Endothelial cell (in vitro differentiated cells): ENCODE measurements around the gene CEBPA. TPM values are rescaled to one million over a fixed set of nuclear protein-coding genes. Genes with fewer than 3 reads are reported as not detected.

Experiments used
- DNase-seq: peaks from one replicate; pipeline ENCODE4 v3.0.0; 2021; ENCODE audit warnings: low spot score
- H3K27ac Mint-ChIP-seq: one replicate; pipeline ENCODE4 v1.8.0; 2021; ENCODE audit warnings: mixed read lengths, inconsistent platforms; ENCODE audit not compliant: unreplicated experiment
- H3K27me3 Mint-ChIP-seq: one replicate; pipeline ENCODE4 v1.8.0; 2021; ENCODE audit warnings: mild to moderate bottlenecking, moderate library complexity, mixed read lengths, inconsistent platforms; ENCODE audit not compliant: unreplicated experiment
- H3K36me3 Mint-ChIP-seq: one replicate; pipeline ENCODE4 v1.8.0; 2021; ENCODE audit warnings: mild to moderate bottlenecking, low read depth, mixed read lengths, inconsistent platforms; ENCODE audit not compliant: unreplicated experiment
- H3K4me1 Mint-ChIP-seq: one replicate; pipeline ENCODE4 v1.8.0; 2021; ENCODE audit warnings: mild to moderate bottlenecking, mixed read lengths, inconsistent platforms; ENCODE audit not compliant: unreplicated experiment
- H3K4me3 Mint-ChIP-seq: one replicate; pipeline ENCODE4 v1.8.0; 2021; ENCODE audit warnings: mild to moderate bottlenecking, mixed read lengths, inconsistent platforms; ENCODE audit not compliant: unreplicated experiment
- H3K9me3 Mint-ChIP-seq: one replicate; pipeline ENCODE4 v1.8.0; 2021; ENCODE audit warnings: mixed read lengths, inconsistent platforms; ENCODE audit not compliant: unreplicated experiment
- CTCF ChIP-seq: fragments of 200-600 bp; sonication (generic); IDR thresholded peaks from one replicate; pipeline ENCODE4 v1.5.0; 2021; ENCODE audit warnings: antibody characterized with exemption; ENCODE audit not compliant: unreplicated experiment
- total RNA-seq: library from RNA; stranded (reverse); fragmentation: NEBNext Ultra II Directional; extraction: Animal tissue kit (Norgen Biotek cat#: 25700); gene quantifications from one replicate; pipeline ENCODE4 v1.2.1, GENCODE V29; 2021; ENCODE audit not compliant: unreplicated experiment

Gene CEBPA
- total RNA-seq, 1 donor from 2014 or later = 0.59 TPM

- Mint-ChIP-seq H3K36me3 (no peaks in the 10 kb centered on the region), H3K9me3 (no peaks in the 10 kb centered on the region), H3K27ac (no peak overlapping the region), H3K4me3 (no peak overlapping the region), H3K27me3 (peaks cover under 1% of the 10 kb centered on the region), H3K4me1 (peaks cover 4% of the 10 kb centered on the region)
- DNase-seq = no peak
- no peak for TF ChIP-seq CTCF
These were observed 31.3 kb upstream of the CEBPA start for GRCh38 chr19:33333642-33334041.

- no peaks in the 10 kb centered on the region for H3K9me3 Mint-ChIP-seq
- H3K4me1 Mint-ChIP-seq = peaks cover 4% of the 10 kb centered on the region
- H3K4me3 Mint-ChIP-seq = no peak overlapping the region
- no peak for DNase-seq
- H3K27ac Mint-ChIP-seq = no peak overlapping the region
- no peaks in the 10 kb centered on the region for H3K36me3 Mint-ChIP-seq
- no peak for TF ChIP-seq CTCF
- H3K27me3 Mint-ChIP-seq = no peaks in the 10 kb centered on the region
These were observed 30.8 kb upstream of the CEBPA start for GRCh38 chr19:33333151-33333550.

- H3K4me1 Mint-ChIP-seq = peaks cover 4% of the 10 kb centered on the region
- no peak for TF ChIP-seq CTCF
- H3K36me3 Mint-ChIP-seq = no peaks in the 10 kb centered on the region
- H3K4me3 Mint-ChIP-seq = no peak overlapping the region
- no peak overlapping the region for H3K27ac Mint-ChIP-seq
- DNase-seq = no peak
- peaks cover 1% of the 10 kb centered on the region for H3K27me3 Mint-ChIP-seq
- no peaks in the 10 kb centered on the region for H3K9me3 Mint-ChIP-seq
These were observed 29.9 kb upstream of the CEBPA start for GRCh38 chr19:33332248-33332647.

GRCh38 chr19:33329736-33330135 lies 27.4 kb upstream of the CEBPA start:
- no peaks in the 10 kb centered on the region for H3K36me3 Mint-ChIP-seq
- TF ChIP-seq CTCF = no peak
- peaks cover 4% of the 10 kb centered on the region for H3K4me1 Mint-ChIP-seq
- H3K9me3 Mint-ChIP-seq = no peaks in the 10 kb centered on the region
- DNase-seq = no peak
- H3K4me3 Mint-ChIP-seq = no peak overlapping the region
- H3K27me3 Mint-ChIP-seq = peaks cover 1% of the 10 kb centered on the region
- no peak overlapping the region for H3K27ac Mint-ChIP-seq

GRCh38 chr19:33329060-33329459 lies 26.7 kb upstream of the CEBPA start:
- Mint-ChIP-seq H3K27ac (no peak overlapping the region), H3K9me3 (no peaks in the 10 kb centered on the region), H3K27me3 (peaks cover 1% of the 10 kb centered on the region), H3K4me1 (peaks cover 4% of the 10 kb centered on the region), H3K4me3 (no peak overlapping the region), H3K36me3 (no peaks in the 10 kb centered on the region)
- no peak for TF ChIP-seq CTCF
- DNase-seq = no peak
